Stimulated activated CD4-positive, alpha-beta T cell treated with anti-CD3 and anti-CD28 coated beads, Interleukin-12 subunit alpha, Interleukin-12 subunit beta, amount 100 ng/mL, for 24 hours (primary cell): ENCODE measurements around the gene CSGALNACT2.
A peak's percentile ranks its signal among the peaks of the same experiment; 100 is the strongest.

Experiments used
- DNase-seq, 2 experiments: peaks; one replicate each; pipeline ENCODE4 v3.0.0-alpha.2; 2020; ENCODE audit warnings: low read depth in 2 of 2

The CSGALNACT2 gene

GRCh38 chr10:43202224-43202656 lies 64.0 kb downstream of the CSGALNACT2 start:
- peak in 1 of 2 experiments; percentile 55 for DNase-seq

GRCh38 chr10:43202657-43203447 lies 64.6 kb downstream of the CSGALNACT2 start:
- peak in 1 of 2 experiments; percentile 46 for DNase-seq

DNA sequence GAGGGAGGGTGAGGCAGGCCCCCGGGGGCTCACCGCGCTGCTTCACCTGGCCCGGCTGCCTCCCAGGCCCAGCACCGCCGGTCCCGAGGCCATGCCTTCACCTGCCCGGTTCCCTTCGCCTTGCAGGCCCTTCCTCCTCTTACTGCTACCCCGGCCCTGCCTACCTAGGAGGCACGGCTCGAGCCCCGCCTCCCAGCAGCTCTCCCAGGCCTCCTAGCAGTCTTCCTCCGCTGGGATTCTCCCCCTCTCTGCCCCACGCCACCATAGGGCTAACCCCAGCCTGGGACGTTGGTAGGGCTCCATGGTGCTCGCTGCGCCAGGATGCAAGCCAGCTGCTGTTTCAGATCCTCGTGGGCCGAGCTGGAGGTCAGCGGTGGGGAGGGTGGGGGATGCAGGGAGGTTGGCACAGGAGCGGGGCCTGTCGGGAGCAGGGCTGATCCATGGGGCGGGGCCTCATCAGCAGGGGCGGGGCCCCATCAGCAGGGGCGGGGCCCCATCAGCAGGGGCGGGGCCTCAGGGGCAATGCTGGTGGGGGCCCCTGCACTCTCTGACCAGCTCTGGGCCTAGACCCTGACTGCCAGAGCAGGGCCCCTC lies 65.3 kb downstream of the CSGALNACT2 start:
- DNase-seq: no peak

DNA sequence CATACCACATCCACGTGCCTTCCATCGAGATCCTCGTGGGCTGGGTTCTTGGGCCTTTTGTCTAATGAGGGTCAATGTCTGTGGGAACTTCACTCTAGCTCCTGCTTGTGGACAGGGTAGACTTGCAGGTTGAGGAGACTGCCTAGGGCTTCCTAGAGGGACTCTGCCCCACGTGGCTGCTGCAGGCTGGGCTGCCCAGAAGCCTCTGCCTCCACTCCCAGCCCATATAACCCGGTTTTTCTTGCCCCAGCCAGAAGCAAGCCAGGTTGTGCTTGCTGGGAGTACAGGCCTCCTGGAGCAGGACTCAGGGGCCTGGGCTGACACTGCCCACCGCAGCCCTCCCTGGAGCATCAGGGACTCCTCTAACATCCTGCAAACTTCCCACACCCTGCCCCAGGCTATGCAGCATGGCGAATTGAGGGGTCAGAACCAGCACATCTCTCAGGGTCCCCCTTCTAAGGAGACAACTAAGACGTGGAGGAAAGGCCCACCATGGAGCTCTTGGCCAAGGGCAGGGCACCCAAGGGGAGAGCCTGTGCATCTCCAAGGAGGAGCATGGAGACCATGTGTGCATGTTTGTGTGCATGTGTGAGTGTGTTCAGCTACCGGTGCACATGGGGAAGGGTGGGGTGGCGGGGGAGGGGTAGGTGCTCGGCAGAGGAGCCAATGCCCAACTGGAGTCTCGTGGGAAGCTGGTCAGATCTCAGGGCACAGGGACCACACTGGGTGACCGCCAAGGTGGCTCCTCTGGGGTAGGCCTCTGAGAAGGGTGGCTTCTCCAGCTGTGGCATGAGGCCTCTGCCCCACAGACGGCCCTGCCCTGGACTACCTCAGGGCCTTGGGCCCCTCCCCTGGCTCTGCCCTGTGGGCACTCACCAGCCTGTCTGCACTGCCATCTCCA lies 66.0 kb downstream of the CSGALNACT2 start:
- DNase-seq: no peak

DNA sequence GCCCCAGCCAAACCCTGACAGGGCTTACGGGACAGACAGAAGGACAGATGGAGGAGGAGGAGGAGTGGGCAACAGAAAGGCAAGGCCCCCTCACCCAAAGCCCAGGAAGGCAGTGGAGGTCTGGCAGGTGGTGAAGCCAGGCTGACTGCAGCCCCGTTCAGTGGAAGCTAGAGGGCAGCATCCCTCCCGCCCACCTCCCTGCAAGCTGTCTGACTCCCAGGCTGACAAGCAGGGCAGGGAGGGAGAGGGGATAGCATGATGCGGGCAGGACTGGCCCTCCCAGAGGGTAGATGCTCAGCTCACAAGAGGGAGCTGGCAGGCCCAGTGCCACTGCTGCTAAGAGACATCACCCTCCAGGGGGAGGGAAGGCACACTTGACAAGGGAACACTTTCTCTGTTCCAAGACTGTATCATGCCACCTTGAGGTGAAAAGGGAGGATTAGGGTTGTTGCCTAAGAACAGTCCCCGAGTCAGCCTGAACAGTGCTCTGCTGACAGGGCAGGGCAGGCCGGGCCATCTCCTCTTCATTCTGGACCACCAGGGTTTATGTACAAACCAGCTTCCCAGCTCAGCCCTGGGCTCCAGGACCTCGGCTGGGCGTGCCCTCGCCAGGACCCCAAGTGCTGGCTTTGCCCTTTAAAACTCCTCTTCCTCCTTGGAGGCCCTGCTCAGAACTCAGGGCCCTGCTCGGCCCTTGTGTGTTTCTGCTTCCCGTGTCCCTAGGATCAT lies 66.9 kb downstream of the CSGALNACT2 start:
- peak; percentile 26 to 55 for DNase-seq

GRCh38 chr10:43205681-43206390 lies 67.6 kb downstream of the CSGALNACT2 start:
- DNase-seq: no peak

- DNase-seq: no peak
Measured at GRCh38 chr10:43206391-43207235, 68.4 kb downstream of the CSGALNACT2 start.

DNA sequence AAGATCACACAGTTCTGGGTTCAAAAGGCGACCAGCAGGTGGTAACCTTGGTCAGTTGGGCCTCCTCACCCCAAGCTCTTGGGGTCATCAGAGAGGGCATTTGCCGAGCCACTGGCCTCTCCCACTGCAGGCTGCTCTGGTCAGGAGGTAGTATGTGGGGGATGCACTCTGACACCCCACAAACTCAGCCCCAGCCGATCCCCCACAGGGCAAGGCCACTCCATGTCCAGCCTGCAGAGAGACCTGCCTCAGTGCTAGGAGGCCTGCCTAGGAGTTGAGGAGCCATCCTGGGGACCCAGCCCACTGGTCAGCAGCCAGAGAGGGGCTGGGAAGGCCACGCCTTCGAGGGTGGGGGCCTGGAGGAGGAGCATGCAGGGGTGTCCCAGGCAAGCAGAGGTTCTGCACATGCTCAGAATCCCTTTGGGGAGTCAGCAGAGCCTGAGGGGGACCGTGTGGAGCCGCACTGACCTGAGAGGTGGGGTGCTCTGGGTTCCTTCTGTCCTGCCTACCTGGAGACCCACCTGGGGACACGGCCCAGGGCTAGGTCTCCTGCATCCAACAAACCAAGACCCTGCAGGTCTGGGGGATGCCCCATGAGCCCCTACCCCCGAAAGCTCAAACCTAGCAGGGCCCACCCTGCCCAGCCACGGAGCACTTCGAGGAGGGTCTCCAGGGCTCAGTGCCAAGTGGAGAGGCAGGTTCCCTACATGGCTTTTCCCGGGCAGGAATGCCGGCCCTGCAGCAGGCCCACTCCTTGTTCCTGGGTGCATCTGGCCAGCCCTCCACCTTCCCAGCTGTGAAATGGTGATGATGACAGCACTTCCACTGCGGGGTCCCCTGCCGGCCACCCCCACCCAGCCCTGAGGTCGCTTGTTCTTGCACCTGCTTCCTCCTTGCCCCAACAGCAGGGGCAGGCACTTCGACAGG lies 70.2 kb downstream of the CSGALNACT2 start:
- no peak for DNase-seq

DNA sequence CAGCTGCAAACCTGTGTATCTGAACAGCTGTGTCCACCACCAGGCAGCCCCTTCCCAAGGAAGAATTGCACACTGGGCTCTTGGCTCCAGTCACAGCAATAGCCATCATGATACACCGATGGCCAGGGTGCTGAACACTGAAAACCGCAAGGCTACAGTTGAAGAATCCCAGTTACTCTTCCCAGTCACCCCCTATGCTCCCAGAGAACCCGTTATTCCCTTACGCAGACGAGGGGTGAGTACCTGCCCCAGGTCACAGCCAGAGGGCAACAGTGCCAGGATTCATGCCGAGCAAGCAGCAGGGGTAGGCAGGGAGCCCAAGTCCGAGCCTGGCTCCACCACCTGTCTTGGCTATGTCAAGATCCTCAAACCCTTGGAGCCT lies 70.8 kb downstream of the CSGALNACT2 start:
- DNase-seq: no peak

- DNase-seq: no peak
Measured at GRCh38 chr10:43209651-43210141, 71.5 kb downstream of the CSGALNACT2 start.

GRCh38 chr10:43210556-43210955 lies 72.3 kb downstream of the CSGALNACT2 start:
- no peak for DNase-seq

DNA sequence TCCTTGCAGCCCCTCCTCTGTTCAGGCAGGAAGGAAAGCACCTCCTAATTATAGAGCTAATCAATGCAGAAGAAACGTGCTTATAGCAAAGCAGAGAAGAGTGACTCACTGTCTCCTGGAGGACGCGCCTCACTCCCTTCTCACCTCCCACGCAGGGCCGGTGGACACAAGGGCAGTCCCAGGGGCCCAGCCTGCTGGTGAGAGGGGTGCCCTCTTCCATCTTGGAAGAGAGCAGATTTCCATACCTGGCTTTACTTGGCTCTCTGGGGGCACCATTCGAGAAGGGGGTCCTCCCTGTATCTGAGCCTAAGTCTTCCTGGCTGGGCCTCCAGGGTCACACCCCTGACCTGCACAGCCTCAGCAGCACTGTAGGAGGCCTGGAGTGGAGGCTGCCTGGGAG lies 72.8 kb downstream of the CSGALNACT2 start:
- no peak for DNase-seq

- DNase-seq: no peak
Measured at GRCh38 chr10:43211431-43212042, 73.3 kb downstream of the CSGALNACT2 start.

DNA sequence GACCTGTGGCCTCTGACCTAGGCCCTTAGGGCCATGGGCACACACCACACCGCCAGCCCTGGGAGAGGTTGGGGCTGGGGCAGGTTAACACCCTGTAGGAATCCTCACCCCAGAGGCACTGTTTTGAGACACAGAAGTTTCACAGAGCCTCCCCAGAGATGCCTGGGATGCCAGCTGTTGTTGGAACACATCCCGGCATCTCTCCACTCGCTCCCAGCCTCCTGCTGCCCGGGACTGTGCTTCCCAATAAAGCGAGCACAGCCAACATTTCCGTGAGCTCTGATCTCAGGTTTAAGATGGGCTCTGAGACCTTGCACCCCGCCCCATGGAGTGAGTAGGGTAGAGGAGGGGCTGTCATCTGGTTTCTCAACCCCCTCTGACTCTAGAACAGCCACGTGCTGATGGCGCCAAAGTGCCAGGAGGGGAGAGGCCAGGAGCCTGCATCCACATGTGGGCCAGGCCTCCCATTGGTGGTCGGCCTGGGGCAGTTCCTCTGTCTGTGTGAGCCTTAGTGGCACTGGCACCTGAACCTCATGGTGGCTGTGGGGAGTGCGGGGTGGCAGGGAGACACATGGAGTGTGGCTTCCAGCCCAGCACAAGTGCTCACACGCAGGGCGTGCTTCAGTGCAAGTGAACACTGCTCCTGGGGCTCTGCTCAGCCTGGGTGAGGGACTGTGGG lies 73.9 kb downstream of the CSGALNACT2 start:
- DNase-seq: no peak

DNA sequence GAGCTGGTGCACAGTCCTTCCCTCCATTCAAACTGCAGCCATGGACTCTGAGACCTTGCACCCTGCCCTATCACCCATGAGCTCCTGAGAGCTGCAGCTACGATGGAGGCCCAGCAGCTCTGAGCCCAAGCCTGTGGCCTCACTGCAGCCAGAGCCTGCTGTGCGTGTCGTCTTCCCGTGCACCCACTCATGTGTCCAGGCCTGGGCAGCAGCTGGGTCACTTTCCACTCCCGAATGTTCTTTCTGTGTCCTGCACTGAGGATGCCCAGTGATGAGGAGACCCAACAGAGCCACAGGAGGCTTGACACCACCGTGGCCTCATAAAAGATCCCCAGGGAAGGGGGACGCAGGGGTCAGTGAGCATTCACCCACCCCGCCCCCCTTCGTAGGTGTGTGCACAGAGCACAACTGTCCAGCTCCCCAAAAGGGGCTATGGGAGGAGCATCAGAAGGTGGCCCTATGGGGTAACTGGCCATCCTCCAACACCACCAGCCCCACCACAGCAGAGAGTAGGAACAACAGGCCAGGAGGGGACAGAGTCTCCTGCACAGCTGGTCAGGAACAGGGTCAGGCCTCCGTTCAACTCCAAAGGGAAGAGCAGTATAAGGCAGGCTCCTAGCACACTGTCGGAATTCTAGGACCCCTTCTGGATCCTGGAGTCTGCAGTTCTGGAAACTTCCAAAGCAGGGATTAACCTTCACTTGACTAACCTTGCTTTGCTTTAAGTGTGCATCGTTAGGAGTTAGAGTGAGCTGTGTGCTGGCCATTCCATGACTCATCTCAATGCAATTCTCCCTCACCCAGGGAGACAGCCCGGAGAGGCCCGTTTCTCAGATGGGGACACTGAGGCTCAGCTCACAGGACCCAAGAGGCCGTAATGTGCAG lies 76.1 kb downstream of the CSGALNACT2 start:
- no peak for DNase-seq

DNA sequence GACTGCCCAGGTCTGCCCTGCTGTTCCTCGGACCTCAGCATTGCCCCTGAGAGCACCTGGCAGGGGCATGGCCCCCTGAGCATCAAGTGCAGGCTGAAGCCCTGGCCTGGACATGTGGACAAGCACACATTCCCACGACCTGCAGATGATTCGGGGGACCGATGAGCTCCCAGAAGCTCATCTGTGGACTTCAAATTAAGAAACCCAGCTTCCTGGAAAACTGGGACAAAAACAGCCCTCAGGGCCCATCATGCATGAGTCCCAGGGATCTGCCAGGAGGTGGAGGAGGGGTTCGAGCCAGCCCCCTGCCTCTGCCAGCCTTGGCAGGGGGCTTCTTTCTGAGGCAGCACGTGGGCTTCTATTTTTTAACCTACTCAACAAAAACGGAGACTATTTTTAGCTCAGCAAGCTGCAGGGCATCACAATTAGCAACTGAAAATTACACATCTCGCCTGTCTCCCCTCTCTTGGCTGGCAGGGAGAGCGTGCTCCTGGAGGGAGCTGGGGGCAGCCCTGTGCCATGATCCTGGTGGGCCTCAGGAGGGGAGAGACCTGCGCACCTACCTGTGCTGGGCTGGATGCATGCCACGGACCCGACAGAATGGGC lies 76.8 kb downstream of the CSGALNACT2 start:
- DNase-seq: no peak
